ENCODE results near the gene CEACAM19. TPM values are rescaled to one million over a fixed set of nuclear protein-coding genes. Genes with fewer than 3 reads are reported as not detected.
A peak's percentile ranks its signal among the peaks of the same experiment; 100 is the strongest.

Gene CEACAM19
- total and polyA plus RNA-seq, 2 of the 4 experiments (the other 2 are of a cell fraction), result 0.72 to 9.3 TPM

- Histone ChIP-seq H2AK9ac (replicated peaks; ENCODE audit: low read depth, low read length, poor library complexity) (no peak within 1 kb of the TSS), H3K4ac (ENCODE audit: low read depth, low read length) (no peak within 1 kb of the TSS), H3K9me3 (ENCODE audit: control insufficient read depth, insufficient read depth, low read length) (no peaks in the 10 kb centered on the region), H2BK120ac (ENCODE audit: low read depth, low read length) (no peak within 1 kb of the TSS), H3K79me1 (ENCODE audit: low read depth in 1 of 2, low read length in 2 of 2) (no peaks in the 10 kb centered on the region), H4K20me1 (ENCODE audit: insufficient read depth, low read length) (no peaks in the 10 kb centered on the region), H2BK20ac (ENCODE audit: low read depth, low read length) (no peak within 1 kb of the TSS), H3K56ac (ENCODE audit: extremely low read depth, insufficient read depth, low read length) (no peak within 1 kb of the TSS), H3K18ac (ENCODE audit: low read depth, low read length) (no peak within 1 kb of the TSS), H4K5ac (ENCODE audit: low read depth, low read length) (no peak within 1 kb of the TSS), H2AFZ (replicated peaks; ENCODE audit: low read length, poor library complexity) (peak within 1 kb of the TSS; percentile 43), H2BK5ac (ENCODE audit: low read depth, low read length, poor library complexity, severe bottlenecking) (no peak within 1 kb of the TSS), H3K23ac (ENCODE audit: low read depth, low read length) (no peak within 1 kb of the TSS), H3K9ac (ENCODE audit: low read depth, low read length) (no peak within 1 kb of the TSS), H3K4me3 (ENCODE audit: insufficient read depth, low read depth, low read length) (no peak within 1 kb of the TSS), H4K91ac (ENCODE audit: insufficient read depth, low read depth, low read length) (no peak within 1 kb of the TSS), H2AK5ac (ENCODE audit: low read depth, low read length) (peak within 1 kb of the TSS; percentile 15; the same call in 1 of the 2 replicates), H3K36me3 (ENCODE audit: control insufficient read depth, insufficient read depth, low read length) (no peaks in the 10 kb centered on the region), H4K8ac (ENCODE audit: low read depth in 2 of 2, low read length in 2 of 2) (no peak within 1 kb of the TSS), H3K4me1 (ENCODE audit: control insufficient read depth, insufficient read depth, low read length) (no peaks in the 10 kb centered on the region), H3K27ac (ENCODE audit: insufficient read depth, low read length) (no peak within 1 kb of the TSS), H3K14ac (replicated peaks; ENCODE audit: low read depth, low read length) (no peak within 1 kb of the TSS), H3K9me1 (ENCODE audit: insufficient read depth, low read length) (no peaks in the 10 kb centered on the region), H3K27me3 (ENCODE audit: control insufficient read depth, insufficient read depth, low read length) (no peaks in the 10 kb centered on the region; the same call in 1 of the 2 replicates), H3K4me2 (ENCODE audit: low read depth, low read length) (no peak within 1 kb of the TSS), H2BK15ac (ENCODE audit: low read depth, low read length) (no peak within 1 kb of the TSS)
- in situ Hi-C loops (cut with MboI; ENCODE audit: low sequenced_read_pairs), result no loop called here
- ATAC-seq (ENCODE audit: low read depth) (no peak), DNase-seq (no peak)
- 71% methylated on average over 3 of the region's 13 CpGs; no CpG with 5 or more reads in 1 of the 2 experiments for WGBS, 2 experiments (ENCODE audit: extremely low coverage in 2 of 2, insufficient read length in 1 of 2)
- ChIA-PET CTCF (no interaction called here), POLR2A (ENCODE audit: unreplicated experiment) (no interaction called here)
- intact Hi-C loops (cut with micrococcal nuclease), result no loop called here
- BruUV-seq (replicated peaks), result no TSS peak
- dilution Hi-C loops (cut with HindIII; ENCODE audit: low sequenced_read_pairs, unreplicated experiment), result no loop called here
- TF ChIP-seq MXI1 (IDR thresholded peaks at IDR 0.05; ENCODE audit: borderline replicate concordance, low read depth, low read length) (no peak), FOS (IDR thresholded peaks at IDR 0.05; ENCODE audit: low read depth, low read length) (no peak), BHLHE40 (IDR thresholded peaks at IDR 0.05; ENCODE audit: low read depth, low read length) (no peak), RAD21 (IDR thresholded peaks at IDR 0.05; ENCODE audit: low read length) (no peak), CTCF (conservative IDR thresholded peaks at IDR 0.05; ENCODE audit: low read depth, low read length) (no peak), POLR2A (IDR thresholded peaks at IDR 0.05; ENCODE audit: low read depth, low read length) (no peak), CEBPB (IDR thresholded peaks at IDR 0.05; ENCODE audit: low read depth, low read length) (no peak), NFE2L2 (IDR thresholded peaks at IDR 0.05; ENCODE audit: low read depth, low read length) (no peak), RFX5 (IDR thresholded peaks at IDR 0.05; ENCODE audit: low read depth, low read length) (no peak)
Observed at GRCh38 chr19:44698492-44699201, 27.4 kb downstream of the CEACAM19 start, which contains the start of gene CEACAM16. Gene CEACAM16 (plus strand): TSS chr19:44699151. CDS start chr19:44701457, 2,306 bp downstream.

All from IMR-90 (cell line).